Measurements from ENCODE around the gene ZMIZ2. TPM values are rescaled to one million over a fixed set of nuclear protein-coding genes. Genes with fewer than 3 reads are reported as not detected.
A peak's percentile ranks its signal among the peaks of the same experiment; 100 is the strongest.
"Not testable (repeated sequence)": the region's sequence is repeated elsewhere in the genome, so short reads cannot be mapped to it uniquely, and the experiment has no call there.

The ZMIZ2 gene
- total RNA-seq, 1 donor from 2014 or later = 73.5 TPM

GRCh38 chr7:44720301-44720700 lies 28.3 kb upstream of the ZMIZ2 start:
- Mint-ChIP-seq H3K4me1 (ENCODE audit: low read depth) (no peaks in the 10 kb centered on the region), H3K4me3 (ENCODE audit: unreplicated experiment) (no peak overlapping the region), H3K9me3 (ENCODE audit: low read depth) (peaks cover 2% of the 10 kb centered on the region), H3K27ac (ENCODE audit: unreplicated experiment) (no peak overlapping the region), H3K27me3 (ENCODE audit: low read depth) (no peaks in the 10 kb centered on the region), H3K36me3 (ENCODE audit: low read depth) (no peaks in the 10 kb centered on the region)
- no peak for TF ChIP-seq CTCF (IDR thresholded peaks at IDR 0.05)
- DNase-seq (ENCODE audit: low spot score) = no peak

GRCh38 chr7:44724276-44724675 lies 24.4 kb upstream of the ZMIZ2 start:
- Mint-ChIP-seq H3K27me3 (ENCODE audit: low read depth) (no peaks in the 10 kb centered on the region), H3K36me3 (ENCODE audit: low read depth) (no peaks in the 10 kb centered on the region), H3K4me3 (ENCODE audit: unreplicated experiment) (no peak overlapping the region), H3K9me3 (ENCODE audit: low read depth) (peaks cover 2% of the 10 kb centered on the region), H3K4me1 (ENCODE audit: low read depth) (peaks cover 12% of the 10 kb centered on the region), H3K27ac (ENCODE audit: unreplicated experiment) (no peak overlapping the region)
- no peak for TF ChIP-seq CTCF (IDR thresholded peaks at IDR 0.05)
- DNase-seq (ENCODE audit: low spot score) = no peak

- H3K9me3 Mint-ChIP-seq (ENCODE audit: low read depth); H3K4me3 Mint-ChIP-seq (ENCODE audit: unreplicated experiment); H3K36me3 Mint-ChIP-seq (ENCODE audit: low read depth); H3K27ac Mint-ChIP-seq (ENCODE audit: unreplicated experiment); H3K27me3 Mint-ChIP-seq (ENCODE audit: low read depth): not testable (repeated sequence)
- peaks cover 12% of the 10 kb centered on the region for H3K4me1 Mint-ChIP-seq (ENCODE audit: low read depth)
- DNase-seq (ENCODE audit: low spot score) = peak; percentile 14
These were observed 22.4 kb upstream of the ZMIZ2 start for GRCh38 chr7:44726250-44726649.

- Mint-ChIP-seq H3K27me3 (ENCODE audit: low read depth) (no peaks in the 10 kb centered on the region), H3K4me1 (ENCODE audit: low read depth) (peaks cover 12% of the 10 kb centered on the region), H3K27ac (ENCODE audit: unreplicated experiment) (peak overlapping the region; percentile 90), H3K9me3 (ENCODE audit: low read depth) (no peaks in the 10 kb centered on the region), H3K4me3 (ENCODE audit: unreplicated experiment) (no peak overlapping the region), H3K36me3 (ENCODE audit: low read depth) (no peaks in the 10 kb centered on the region)
- DNase-seq (ENCODE audit: low spot score) = no peak
- TF ChIP-seq CTCF (IDR thresholded peaks at IDR 0.05) = no peak
These were observed 21.3 kb upstream of the ZMIZ2 start for GRCh38 chr7:44727158-44727936.

- no peaks in the 10 kb centered on the region for H3K9me3 Mint-ChIP-seq (ENCODE audit: low read depth)
- peaks cover 12% of the 10 kb centered on the region for H3K4me1 Mint-ChIP-seq (ENCODE audit: low read depth)
- no peak for TF ChIP-seq CTCF (IDR thresholded peaks at IDR 0.05)
- no peaks in the 10 kb centered on the region for H3K36me3 Mint-ChIP-seq (ENCODE audit: low read depth)
- H3K27ac Mint-ChIP-seq (ENCODE audit: unreplicated experiment) = peak overlapping the region; percentile 90
- H3K4me3 Mint-ChIP-seq (ENCODE audit: unreplicated experiment) = no peak overlapping the region
- no peak for DNase-seq (ENCODE audit: low spot score)
- H3K27me3 Mint-ChIP-seq (ENCODE audit: low read depth) = no peaks in the 10 kb centered on the region
These were observed 20.7 kb upstream of the ZMIZ2 start for GRCh38 chr7:44727937-44728262.

All from chondrocyte (in vitro differentiated cells).